ENCODE measurements around the gene DNAH12.
"Not testable (repeated sequence)": the region's sequence is repeated elsewhere in the genome, so short reads cannot be mapped to it uniquely, and the experiment has no call there.

The DNAH12 gene

DNA sequence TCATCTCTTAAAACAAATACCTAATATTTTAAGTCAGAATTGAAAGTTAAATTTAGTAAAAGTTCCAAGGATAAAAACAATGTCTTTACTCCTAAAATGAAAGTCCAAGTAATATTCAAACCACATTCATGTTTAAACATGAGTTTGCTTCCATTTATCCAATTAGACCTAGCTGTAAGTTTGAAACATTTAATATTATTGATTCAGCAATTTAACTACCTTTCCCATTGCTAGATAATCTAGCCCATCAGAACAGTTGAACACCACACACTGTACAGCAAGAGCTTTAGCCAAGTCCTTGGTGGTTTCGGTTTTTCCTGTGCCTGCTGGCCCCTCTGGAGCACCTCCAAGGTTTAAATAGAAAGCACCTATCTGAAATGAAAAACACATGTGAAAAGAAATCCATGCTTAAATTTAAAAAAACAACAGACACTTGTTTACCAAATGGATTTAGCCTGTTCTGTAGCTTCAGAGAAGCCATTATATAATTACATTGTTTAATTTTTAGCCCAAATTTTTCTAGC lies 97.8 kb downstream of the DNAH12 start:
- Histone ChIP-seq H2AFZ (ENCODE audit: low read length) (no peak overlapping the region), H3K27ac (ENCODE audit: low read length) (no peak overlapping the region), H3K79me2 (ENCODE audit: low read length) (no peaks in the 10 kb centered on the region), H3K4me2 (ENCODE audit: low read depth, low read length) (no peak overlapping the region), H3K36me3 (replicated peaks; ENCODE audit: insufficient read depth, low read length) (no peaks in the 10 kb centered on the region), H3F3A (ENCODE audit: insufficient read depth, low read length) (no peaks in the 10 kb centered on the region), H3K9ac (ENCODE audit: low read length) (no peak overlapping the region), H3K4me3 (ENCODE audit: low read length) (no peak overlapping the region), H4K20me1 (ENCODE audit: insufficient read depth, low read length) (no peaks in the 10 kb centered on the region), H3K27me3 (replicated peaks; ENCODE audit: insufficient read depth, low read length) (no peaks in the 10 kb centered on the region), H3K4me1 (ENCODE audit: low read length) (no peaks in the 10 kb centered on the region), H3K9me3 (replicated peaks; ENCODE audit: insufficient read depth, low read length) (no peaks in the 10 kb centered on the region), H3K9me2 (replicated peaks; ENCODE audit: insufficient read depth, low read length) (no peaks in the 10 kb centered on the region)
- DNase-seq, result no peak
- TF ChIP-seq EZH2phosphoT487 (IDR thresholded peaks at IDR 0.05; ENCODE audit: low read length), result no peak
- TF ChIP-seq EZH2 (optimal IDR thresholded peaks at IDR 0.05; ENCODE audit: low read depth, low read length), result no peak
- TF ChIP-seq, protein P1, sequence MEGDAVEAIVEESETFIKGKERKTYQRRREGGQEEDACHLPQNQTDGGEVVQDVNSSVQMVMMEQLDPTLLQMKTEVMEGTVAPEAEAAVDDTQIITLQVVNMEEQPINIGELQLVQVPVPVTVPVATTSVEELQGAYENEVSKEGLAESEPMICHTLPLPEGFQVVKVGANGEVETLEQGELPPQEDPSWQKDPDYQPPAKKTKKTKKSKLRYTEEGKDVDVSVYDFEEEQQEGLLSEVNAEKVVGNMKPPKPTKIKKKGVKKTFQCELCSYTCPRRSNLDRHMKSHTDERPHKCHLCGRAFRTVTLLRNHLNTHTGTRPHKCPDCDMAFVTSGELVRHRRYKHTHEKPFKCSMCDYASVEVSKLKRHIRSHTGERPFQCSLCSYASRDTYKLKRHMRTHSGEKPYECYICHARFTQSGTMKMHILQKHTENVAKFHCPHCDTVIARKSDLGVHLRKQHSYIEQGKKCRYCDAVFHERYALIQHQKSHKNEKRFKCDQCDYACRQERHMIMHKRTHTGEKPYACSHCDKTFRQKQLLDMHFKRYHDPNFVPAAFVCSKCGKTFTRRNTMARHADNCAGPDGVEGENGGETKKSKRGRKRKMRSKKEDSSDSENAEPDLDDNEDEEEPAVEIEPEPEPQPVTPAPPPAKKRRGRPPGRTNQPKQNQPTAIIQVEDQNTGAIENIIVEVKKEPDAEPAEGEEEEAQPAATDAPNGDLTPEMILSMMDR (IDR thresholded peaks at IDR 0.05; ENCODE audit: low read length), result no peak

DNA sequence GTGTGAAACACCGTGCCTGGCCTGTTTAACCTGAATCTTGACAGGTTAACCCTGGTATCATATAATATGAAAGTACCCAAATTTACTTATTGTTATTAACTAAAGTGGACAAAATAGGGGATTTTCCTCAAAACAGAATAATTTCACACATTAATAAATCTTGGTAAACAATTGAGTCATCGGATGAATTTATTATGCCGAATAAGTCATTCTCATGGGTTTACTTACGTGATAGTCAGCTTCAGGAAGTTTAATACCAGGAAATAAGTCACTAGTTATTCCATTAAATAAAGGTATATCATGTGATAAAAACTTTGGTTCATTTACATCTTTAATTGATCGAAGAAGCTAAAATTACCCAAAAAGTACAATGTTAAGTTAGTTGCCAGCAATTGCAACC lies 99.7 kb downstream of the DNAH12 start:
- Histone ChIP-seq H3F3A (ENCODE audit: insufficient read depth, low read length) (no peaks in the 10 kb centered on the region), H3K4me1 (ENCODE audit: low read length) (no peaks in the 10 kb centered on the region), H3K9me2 (replicated peaks; ENCODE audit: insufficient read depth, low read length) (no peaks in the 10 kb centered on the region), H3K27ac (ENCODE audit: low read length) (no peak overlapping the region), H3K27me3 (replicated peaks; ENCODE audit: insufficient read depth, low read length) (no peaks in the 10 kb centered on the region), H3K4me3 (ENCODE audit: low read length) (no peak overlapping the region), H3K36me3 (replicated peaks; ENCODE audit: insufficient read depth, low read length) (no peaks in the 10 kb centered on the region), H3K9me3 (replicated peaks; ENCODE audit: insufficient read depth, low read length) (no peaks in the 10 kb centered on the region), H2AFZ (ENCODE audit: low read length) (no peak overlapping the region), H3K9ac (ENCODE audit: low read length) (no peak overlapping the region), H3K4me2 (ENCODE audit: low read depth, low read length) (no peak overlapping the region), H4K20me1 (ENCODE audit: insufficient read depth, low read length) (no peaks in the 10 kb centered on the region), H3K79me2 (ENCODE audit: low read length) (no peaks in the 10 kb centered on the region)
- DNase-seq, result no peak
- TF ChIP-seq, protein P1 (IDR thresholded peaks at IDR 0.05; ENCODE audit: low read length), result no peak
- TF ChIP-seq EZH2phosphoT487 (IDR thresholded peaks at IDR 0.05; ENCODE audit: low read length) (no peak), EZH2 (optimal IDR thresholded peaks at IDR 0.05; ENCODE audit: low read depth, low read length) (no peak)

GRCh38 chr3:57440144-57440543 lies 104.0 kb downstream of the DNAH12 start:
- H3K9me2 ChIP-seq (replicated peaks; ENCODE audit: insufficient read depth, low read length); H3K27ac ChIP-seq (ENCODE audit: low read length); H2AFZ ChIP-seq (ENCODE audit: low read length); H3K4me2 ChIP-seq (ENCODE audit: low read depth, low read length); H3K9ac ChIP-seq (ENCODE audit: low read length); H3K4me1 ChIP-seq (ENCODE audit: low read length); H3F3A ChIP-seq (ENCODE audit: insufficient read depth, low read length); H3K36me3 ChIP-seq (replicated peaks; ENCODE audit: insufficient read depth, low read length); H3K4me3 ChIP-seq (ENCODE audit: low read length); H4K20me1 ChIP-seq (ENCODE audit: insufficient read depth, low read length); H3K27me3 ChIP-seq (replicated peaks; ENCODE audit: insufficient read depth, low read length); H3K79me2 ChIP-seq (ENCODE audit: low read length); DNase-seq; H3K9me3 ChIP-seq (replicated peaks; ENCODE audit: insufficient read depth, low read length): not testable (repeated sequence)

- DNase-seq; H3K79me2 ChIP-seq (ENCODE audit: low read length); H3F3A ChIP-seq (ENCODE audit: insufficient read depth, low read length); H3K36me3 ChIP-seq (replicated peaks; ENCODE audit: insufficient read depth, low read length); H4K20me1 ChIP-seq (ENCODE audit: insufficient read depth, low read length); H3K9me3 ChIP-seq (replicated peaks; ENCODE audit: insufficient read depth, low read length); H3K4me3 ChIP-seq (ENCODE audit: low read length); H3K27ac ChIP-seq (ENCODE audit: low read length); H3K4me2 ChIP-seq (ENCODE audit: low read depth, low read length); H3K9ac ChIP-seq (ENCODE audit: low read length); H3K27me3 ChIP-seq (replicated peaks; ENCODE audit: insufficient read depth, low read length); H2AFZ ChIP-seq (ENCODE audit: low read length); H3K9me2 ChIP-seq (replicated peaks; ENCODE audit: insufficient read depth, low read length); H3K4me1 ChIP-seq (ENCODE audit: low read length): not testable (repeated sequence)
Observed at GRCh38 chr3:57438460-57438859, 105.7 kb downstream of the DNAH12 start.

Measured in MM.1S (cell line).